NB4 (cell line): ENCODE results near the gene CD3D.

Source experiments
- CTCF ChIP-seq: IDR thresholded peaks from one replicate; pipeline ENCODE4 v1.5.1; 2012; ENCODE audit warnings: low read depth, low read length
- MAX ChIP-seq: IDR thresholded peaks from 2 replicates; pipeline ENCODE4 v1.6.1; 2011; ENCODE audit warnings: low read depth, low read length
- MYC ChIP-seq: IDR thresholded peaks from 2 replicates; pipeline ENCODE4 v1.6.1; 2011; ENCODE audit warnings: low read depth, low read length
- POLR2A ChIP-seq: IDR thresholded peaks from 2 replicates; pipeline ENCODE4 v1.6.1; 2011; ENCODE audit warnings: mild to moderate bottlenecking; ENCODE audit not compliant: insufficient read length; ENCODE audit errors: extremely low read depth

- TF ChIP-seq MAX = no peak
- TF ChIP-seq CTCF = no peak
- no peak for TF ChIP-seq POLR2A
- TF ChIP-seq MYC = no peak
Measured at GRCh38 chr11:118341815-118342489, 553 bp downstream of the CD3D start.
